Measurements from ENCODE around the gene PMS1.

GRCh38 chr2:189865826-189866225 lies 81.6 kb downstream of the PMS1 start:
- TF ChIP-seq ZBTB12 (CRISPR knock-in tag; IDR thresholded peaks at IDR 0.05) (no peak), POLR2AphosphoS5 (IDR thresholded peaks at IDR 0.05; ENCODE audit: control insufficient read depth, insufficient read depth, low read depth, low read length) (no peak), POLR2A (conservative IDR thresholded peaks at IDR 0.05) (no peak), CTCF (IDR thresholded peaks at IDR 0.05 in 2 of 3, conservative IDR thresholded peaks at IDR 0.05 in 1 of 3; ENCODE audit: insufficient read depth in 2 of 3, low read depth in 1 of 3, low read length in 3 of 3) (no peak)
